ENCODE measurements around the gene C1QC.

Gene C1QC

GRCh38 chr1:22681556-22682276 is 38.3 kb downstream of the C1QC start:
- no peak for DNase-seq

- DNase-seq, result no peak
Measured at GRCh38 chr1:22683547-22683946, 40.1 kb downstream of the C1QC start.

GRCh38 chr1:22685591-22686059 is 42.2 kb downstream of the C1QC start:
- DNase-seq, result no peak

GRCh38 chr1:22687191-22687590 is 43.8 kb downstream of the C1QC start:
- no peak for DNase-seq

GRCh38 chr1:22688466-22688865 is 45.0 kb downstream of the C1QC start:
- no peak for DNase-seq

GRCh38 chr1:22689505-22689904 is 46.1 kb downstream of the C1QC start:
- DNase-seq, result no peak

- DNase-seq, result no peak
Measured at GRCh38 chr1:22691031-22691753, 47.8 kb downstream of the C1QC start.

- DNase-seq, result no peak
Measured at GRCh38 chr1:22694172-22694571, 50.7 kb downstream of the C1QC start.

GRCh38 chr1:22696610-22697009 is 53.2 kb downstream of the C1QC start:
- DNase-seq, result no peak
